ENCODE results near the gene TSR1. TPM values are rescaled to one million over a fixed set of nuclear protein-coding genes. Genes with fewer than 3 reads are reported as not detected.

TSR1 gene
- total and polyA plus RNA-seq, 9 of the 15 experiments (the other 6 are each of a cell fraction or from before 2014, with no cell fraction given), result 16.4 to 87.5 (median 55.2) TPM

DNA sequence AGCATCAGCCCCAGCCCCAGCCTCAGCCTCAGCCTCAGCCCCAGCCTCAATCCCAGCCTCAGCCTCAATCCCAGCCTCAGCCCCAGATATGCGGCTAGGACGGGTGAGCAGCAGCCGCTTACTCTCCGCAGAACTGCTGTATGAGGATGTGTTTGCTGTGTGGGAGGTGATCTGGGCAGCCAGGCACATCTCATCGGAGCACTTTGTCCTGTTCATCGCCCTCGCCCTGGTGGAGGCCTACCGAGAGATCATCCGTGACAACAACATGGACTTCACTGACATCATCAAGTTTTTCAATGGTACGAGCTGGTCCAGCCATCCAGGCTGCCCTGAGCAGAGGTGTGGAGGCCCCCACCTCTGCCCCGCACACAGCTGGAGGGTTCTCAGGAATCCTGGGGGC lies 42.6 kb upstream of the TSR1 start:
- no peak for TF ChIP-seq HIVEP1 (CRISPR knock-in tag; IDR thresholded peaks at IDR 0.05)
- TF ChIP-seq ZBTB1 (CRISPR knock-in tag; IDR thresholded peaks at IDR 0.05; ENCODE audit: borderline replicate concordance, low read depth), result no peak
- no peak for TF ChIP-seq GATAD2A (IDR thresholded peaks at IDR 0.05)
- no peak for TF ChIP-seq PCBP1 (IDR thresholded peaks at IDR 0.05; ENCODE audit: low read depth, low read length, poor library complexity, severe bottlenecking)
- TF ChIP-seq, protein P1, sequence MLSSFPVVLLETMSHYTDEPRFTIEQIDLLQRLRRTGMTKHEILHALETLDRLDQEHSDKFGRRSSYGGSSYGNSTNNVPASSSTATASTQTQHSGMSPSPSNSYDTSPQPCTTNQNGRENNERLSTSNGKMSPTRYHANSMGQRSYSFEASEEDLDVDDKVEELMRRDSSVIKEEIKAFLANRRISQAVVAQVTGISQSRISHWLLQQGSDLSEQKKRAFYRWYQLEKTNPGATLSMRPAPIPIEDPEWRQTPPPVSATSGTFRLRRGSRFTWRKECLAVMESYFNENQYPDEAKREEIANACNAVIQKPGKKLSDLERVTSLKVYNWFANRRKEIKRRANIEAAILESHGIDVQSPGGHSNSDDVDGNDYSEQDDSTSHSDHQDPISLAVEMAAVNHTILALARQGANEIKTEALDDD (IDR thresholded peaks at IDR 0.05), result no peak
- no peak for TF ChIP-seq SIX5 (IDR thresholded peaks at IDR 0.05; ENCODE audit: borderline replicate concordance in 1 of 2, insufficient read depth in 1 of 2, low read depth in 1 of 2, low read length in 2 of 2)
- no peak for TF ChIP-seq ZNF444 (CRISPR knock-in tag; IDR thresholded peaks at IDR 0.05)
- no peak for TF ChIP-seq ZNF41 (CRISPR knock-in tag; conservative IDR thresholded peaks at IDR 0.05)
- TF ChIP-seq ZNF239 (CRISPR knock-in tag; IDR thresholded peaks at IDR 0.05), result no peak
- in situ Hi-C loops (cut with MboI), result loop anchor here (5.0 kb wide), 1 partner anchor 33 kb away; no protein-coding TSS in a partner anchor
- no peaks in the 10 kb centered on the region for H3K36me3 ChIP-seq (ENCODE audit: control insufficient read depth, insufficient read depth, low read length)
- no peak overlapping the region for H3K4me3 ChIP-seq
- ATAC-seq (no peak), FAIRE-seq (no peak), DNase-seq (ENCODE audit: extremely low read depth in 1 of 4, low spot score in 3 of 4) (no peak)
- peaks cover 10 to 29% of the 10 kb centered on the region in 2 experiments for H3K4me1 ChIP-seq (replicated peaks in 1 of 2; ENCODE audit: control insufficient read depth in 2 of 2, insufficient read depth in 2 of 2, low read length in 2 of 2)
- intact Hi-C loops (cut with micrococcal nuclease), result no loop called here
- CTCF ChIA-PET (ENCODE audit: low intra/inter-chr PET ratio), result no interaction called here
- no peak overlapping the region for H2AFZ ChIP-seq (ENCODE audit: low read depth, low read length)
- POLR2A ChIA-PET, result interaction anchor here (1.2 kb wide), 1 partner anchor 15 kb away, joined by 4 read pairs; no protein-coding TSS in a partner anchor
- no peaks in the 10 kb centered on the region for H3K27me3 ChIP-seq (ENCODE audit: control insufficient read depth in 2 of 2, insufficient read depth in 2 of 2, low read length in 2 of 2)
- H3K27ac ChIP-seq (ENCODE audit: extremely low read depth, low read depth, low read length), result no peak overlapping the region
- no peak overlapping the region for H3K4me2 ChIP-seq (ENCODE audit: insufficient read depth, low read length)
- BruUV-seq (replicated peaks), result no TSS peak
- WGBS (ENCODE audit: insufficient coverage, low coverage, missing lambda C conversion rate), result 87% methylated on average over 11 of the region's 11 CpGs
- no peaks in the 10 kb centered on the region for H3K9me1 ChIP-seq (ENCODE audit: control insufficient read depth, insufficient read depth, low read length)
- no peaks in the 10 kb centered on the region for H3K9me3 ChIP-seq (replicated peaks; ENCODE audit: control insufficient read depth, insufficient read depth, low read depth, low read length)
- no peaks in the 10 kb centered on the region for H4K20me1 ChIP-seq (replicated peaks; ENCODE audit: control insufficient read depth, insufficient read depth, low read length)
- H3K79me2 ChIP-seq (ENCODE audit: control insufficient read depth, insufficient read depth, low read length), result no peaks in the 10 kb centered on the region
- no peak overlapping the region for H3K9ac ChIP-seq (ENCODE audit: insufficient read depth in 1 of 2, low read depth in 2 of 2, low read length in 2 of 2)
